ENCODE results near the gene ARRDC5. TPM values are rescaled to one million over a fixed set of nuclear protein-coding genes. Genes with fewer than 3 reads are reported as not detected.
"Not testable (repeated sequence)": the region's sequence is repeated elsewhere in the genome, so short reads cannot be mapped to it uniquely, and the experiment has no call there.

The ARRDC5 gene
- total and polyA plus RNA-seq, 7 donors = not detected

- Histone ChIP-seq H3K27me3 (ENCODE audit: insufficient read depth in 3 of 3, low read length in 2 of 3) (no peaks in the 10 kb centered on the region), H3K27ac (no peak overlapping the region), H3K9me3 (no peaks in the 10 kb centered on the region), H3K36me3 (ENCODE audit: insufficient read depth in 1 of 2, low read depth in 1 of 2) (peaks cover 11 to 85% of the 10 kb centered on the region in 2 donors), H3K4me1 (no peaks in the 10 kb centered on the region), H3K4me3 (no peak overlapping the region)
- 92 to 95% (median 92%) methylated on average over 6 of the region's 6 CpGs for WGBS, 3 donors
- TF ChIP-seq CTCF (IDR thresholded peaks at IDR 0.05) = no peak
- DNase-seq (no peak), ATAC-seq (peak in 3 of 4 donors; percentile 3 to 25 (median 16))
- intact Hi-C loops (cut with DNase I) = loop anchor here (2.0 to 5.0 kb wide), 2 partner anchors 44 to 120 kb away; no protein-coding TSS in a partner anchor
Observed at GRCh38 chr19:4852484-4852883, 50.2 kb downstream of the ARRDC5 start.

- peak; percentile 85 for TF ChIP-seq CTCF (IDR thresholded peaks at IDR 0.05)
- H3K4me3 ChIP-seq = no peak overlapping the region
- no peaks in the 10 kb centered on the region for H3K27me3 ChIP-seq (ENCODE audit: insufficient read depth in 3 of 3, low read length in 2 of 3)
- WGBS, 3 donors = 74 to 81% (median 76%) methylated on average over 36 to 42 of the region's 42 CpGs
- ATAC-seq (peak; percentile 79 to 90 (median 86)), DNase-seq (peak; percentile 79 to 87)
- H3K36me3 ChIP-seq (ENCODE audit: insufficient read depth in 1 of 2, low read depth in 1 of 2) = peaks cover 8 to 85% of the 10 kb centered on the region in 2 donors
- no peaks in the 10 kb centered on the region for H3K4me1 ChIP-seq
- H3K9me3 ChIP-seq = no peaks in the 10 kb centered on the region
- H3K27ac ChIP-seq = no peak overlapping the region
- intact Hi-C loops (cut with DNase I) = loop anchor here (1.0 to 5.0 kb wide), 3 partner anchors 40 to 119 kb away; no protein-coding TSS in a partner anchor
Observed at GRCh38 chr19:4851551-4852290, 51.0 kb downstream of the ARRDC5 start.

GRCh38 chr19:4849019-4849418, 53.7 kb downstream of the ARRDC5 start:
- ATAC-seq = no peak
- Histone ChIP-seq H3K4me3 (no peak overlapping the region), H3K27ac (no peak overlapping the region), H3K9me3 (no peaks in the 10 kb centered on the region), H3K27me3 (ENCODE audit: insufficient read depth in 3 of 3, low read length in 2 of 3) (no peaks in the 10 kb centered on the region), H3K36me3 (ENCODE audit: insufficient read depth in 1 of 2, low read depth in 1 of 2) (peaks cover 10 to 80% of the 10 kb centered on the region in 2 donors), H3K4me1 (peaks cover 5% of the 10 kb centered on the region)
- intact Hi-C loops (cut with DNase I) = no loop called here
- no peak for DNase-seq
- TF ChIP-seq CTCF (IDR thresholded peaks at IDR 0.05) = no peak
- 94 to 95% (median 95%) methylated on average over 7 of the region's 7 CpGs for WGBS, 3 donors

GRCh38 chr19:4847190-4847973, 55.3 kb downstream of the ARRDC5 start:
- no peak overlapping the region for H3K27ac ChIP-seq
- TF ChIP-seq CTCF (IDR thresholded peaks at IDR 0.05) = no peak
- H3K4me1 ChIP-seq = peaks cover 5% of the 10 kb centered on the region
- no peaks in the 10 kb centered on the region for H3K27me3 ChIP-seq (ENCODE audit: insufficient read depth in 3 of 3, low read length in 2 of 3)
- intact Hi-C loops (cut with DNase I) = no loop called here
- peak in 1 of 4 donors; percentile 23 for ATAC-seq
- WGBS, 3 donors = 87 to 90% (median 90%) methylated on average over 22 to 23 of the region's 23 CpGs
- DNase-seq = no peak
- H3K4me3 ChIP-seq = no peak overlapping the region
- no peaks in the 10 kb centered on the region for H3K9me3 ChIP-seq
- H3K36me3 ChIP-seq (ENCODE audit: insufficient read depth in 1 of 2, low read depth in 1 of 2) = peaks cover 10 to 84% of the 10 kb centered on the region in 2 donors

GRCh38 chr19:4845975-4846374, 56.7 kb downstream of the ARRDC5 start:
- H3K9me3 ChIP-seq; H3K4me3 ChIP-seq; H3K27me3 ChIP-seq (ENCODE audit: insufficient read depth in 3 of 3, low read length in 2 of 3); intact Hi-C loops (cut with DNase I); H3K4me1 ChIP-seq: not testable (repeated sequence)
- peaks cover 10 to 85% of the 10 kb centered on the region in 2 donors for H3K36me3 ChIP-seq (ENCODE audit: insufficient read depth in 1 of 2, low read depth in 1 of 2)
- peak overlapping the region; percentile 60 for H3K27ac ChIP-seq
- peak in 1 of 2 donors; percentile 65 for DNase-seq
- WGBS, 3 donors = 24 to 59% (median 38%) methylated on average over 5 to 9 of the region's 9 CpGs
- ATAC-seq = peak in 3 of 4 donors; percentile 18 to 66 (median 29)
